Stomach (tissue), 9 donors: Measurements from ENCODE around the gene ARHGAP21. TPM values are rescaled to one million over a fixed set of nuclear protein-coding genes. Genes with fewer than 3 reads are reported as not detected.
A peak's percentile ranks its signal among the peaks of the same experiment; 100 is the strongest.

Source experiments
- DNase-seq, 2 donors: peaks; one replicate each; pipeline versions ENCODE4 v3.0.0 to v3.0.0-alpha.2; 2013 to 2019
- H3K27ac ChIP-seq, 5 donors: fragments of 200-600 bp in 4 of 5; sonication (generic) in 4 of 5; one replicate each; pipeline ENCODE4 v1.5.1; 2013 to 2019; ENCODE audit warnings: mild to moderate bottlenecking in 1 of 5, moderate library complexity in 1 of 5
- H3K27me3 ChIP-seq, 3 donors: fragments of 200-600 bp; sonication (generic); one replicate each; pipeline ENCODE4 v1.5.1; 2017 to 2019; ENCODE audit warnings: mixed run types in 1 of 3
- H3K36me3 ChIP-seq, 4 donors: fragments of 200-600 bp; sonication (generic); 1 replicate in 3 of 4; 2 replicates in 1 of 4; pipeline ENCODE4 v1.5.1; 2016 to 2019
- H3K4me1 ChIP-seq, 4 donors: fragments of 200-600 bp; sonication (generic); one replicate each; pipeline ENCODE4 v1.5.1; 2016 to 2019
- H3K4me3 ChIP-seq, 4 donors: fragments of 200-600 bp; sonication (generic) in 3 of 4; one replicate each; pipeline ENCODE4 v1.5.1; 2016 to 2019; ENCODE audit warnings: mild to moderate bottlenecking in 1 of 4
- H3K9me3 ChIP-seq, 4 donors: fragments of 200-600 bp; sonication (generic); one replicate each; pipeline ENCODE4 v1.5.1; 2016 to 2019
- CTCF ChIP-seq, 7 experiments: fragments of 450-650 bp in 4 of 7; fragments of 200-600 bp in 3 of 7; sonication (generic) in 3 of 7; IDR thresholded peaks; one replicate each; pipeline ENCODE4 v1.5.1; 2016 to 2019; ENCODE audit warnings: antibody characterized with exemption in 7 of 7, control low read depth in 2 of 7, mild to moderate bottlenecking in 1 of 7
- EP300 ChIP-seq: sonication (generic); formaldehyde crosslinking; IDR thresholded peaks from one replicate; pipeline ENCODE4 v1.6.1; 2017; ENCODE audit warnings: antibody characterized with exemption
- POLR2A ChIP-seq, 4 donors: fragments of 450-650 bp; IDR thresholded peaks; one replicate each; pipeline ENCODE4 v1.6.1; 2016; ENCODE audit warnings: antibody characterized with exemption in 4 of 4, control low read depth in 2 of 4, mild to moderate bottlenecking in 1 of 4, moderate library complexity in 1 of 4
- POLR2AphosphoS5 ChIP-seq, 3 donors: sonication (generic); formaldehyde crosslinking; IDR thresholded peaks; one replicate each; pipeline ENCODE4 v1.6.1; 2016; ENCODE audit warnings: antibody characterized with exemption in 3 of 3
- WGBS, 5 donors: extraction: QIAGEN DNeasy Blood & Tissue Kit in 3 of 5; methylation state at CpG; one replicate each; pipeline versions ENCODE4 v1.1.5 to v1.1.7; 2013 to 2018; 5-methylcytosine and 5-hydroxymethylcytosine counted together
- intact Hi-C: fragments of 100-400 bp; cut with DNase I; formaldehyde crosslinking; loops from one replicate; pipeline ENCODE4 v1.15.1; 2023; ENCODE audit warnings: low total_unique reads
- polyA plus RNA-seq, 3 donors: library from polyadenylated mRNA; stranded (reverse); fragments of 200-250 nt; gene quantifications; one replicate each; pipeline ENCODE4 v1.2.3, GENCODE V29; 2013
- total RNA-seq, 5 donors: library from RNA; depleted of rRNA; stranded (reverse); fragments of >200 nt; gene quantifications; one replicate each; pipeline versions ENCODE4 v1.1.0 to v1.2.3, GENCODE V29; 2014 to 2016
- donor health status: healthy with polysubstance abuse.
- donor health status: Bipolar disorder and iron deficiency.
- donor health status: healthy.

Gene ARHGAP21
- total and polyA plus RNA-seq, 8 donors = 12.7 to 166 (median 52.8) TPM

GRCh38 chr10:24618401-24618800 is 105.3 kb downstream of the ARHGAP21 start:
- Histone ChIP-seq H3K4me1 (peaks cover 0 to 9% (median 4%) of the 10 kb centered on the region in 4 donors), H3K36me3 (peaks cover 7 to 65% (median 36%) of the 10 kb centered on the region in 4 donors), H3K27me3 (no peaks in the 10 kb centered on the region), H3K9me3 (no peaks in the 10 kb centered on the region), H3K4me3 (no peak overlapping the region), H3K27ac (no peak overlapping the region)
- DNase-seq = no peak
- WGBS, 5 donors = 80 to 90% (median 84%) methylated on average over 5 of the region's 5 CpGs
- intact Hi-C loops = no loop called here
- no peak for TF ChIP-seq EP300
- TF ChIP-seq CTCF (IDR thresholded peaks at IDR 0.05) = no peak
- no peak for TF ChIP-seq POLR2A (IDR thresholded peaks at IDR 0.05)

- 46 to 57% (median 53%) methylated on average over 7 of the region's 7 CpGs for WGBS, 5 donors
- Histone ChIP-seq H3K27ac (no peak overlapping the region), H3K9me3 (no peaks in the 10 kb centered on the region), H3K4me3 (no peak overlapping the region), H3K36me3 (peaks cover 7 to 67% (median 36%) of the 10 kb centered on the region in 4 donors), H3K4me1 (peaks cover 0 to 5% (median 1%) of the 10 kb centered on the region in 4 donors), H3K27me3 (no peaks in the 10 kb centered on the region)
- TF ChIP-seq EP300 (no peak), CTCF (IDR thresholded peaks at IDR 0.05) (peak in 5 of 7 experiments; percentile 31 to 86 (median 74)), POLR2AphosphoS5 (IDR thresholded peaks at IDR 0.05) (no peak)
- intact Hi-C loops = no loop called here
- DNase-seq = peak; percentile 68 to 70
Observed at GRCh38 chr10:24617771-24618396, 105.8 kb downstream of the ARHGAP21 start.

GRCh38 chr10:24616536-24616935 is 107.2 kb downstream of the ARHGAP21 start:
- Histone ChIP-seq H3K4me3 (no peak overlapping the region), H3K9me3 (no peaks in the 10 kb centered on the region), H3K36me3 (peaks cover 7 to 69% (median 40%) of the 10 kb centered on the region in 4 donors), H3K4me1 (no peaks in the 10 kb centered on the region), H3K27me3 (no peaks in the 10 kb centered on the region), H3K27ac (no peak overlapping the region)
- WGBS, 5 donors = 86 to 95% (median 89%) methylated on average over 3 of the region's 3 CpGs
- TF ChIP-seq EP300 (no peak), POLR2AphosphoS5 (IDR thresholded peaks at IDR 0.05) (no peak), CTCF (IDR thresholded peaks at IDR 0.05) (no peak), POLR2A (IDR thresholded peaks at IDR 0.05) (no peak)
- intact Hi-C loops = no loop called here
- no peak for DNase-seq

GRCh38 chr10:24606021-24606420 is 117.7 kb downstream of the ARHGAP21 start:
- no peak overlapping the region for H3K27ac ChIP-seq

More at GRCh38 chr10:24606021-24606420, 117.7 kb downstream of the ARHGAP21 start:
- peaks cover 0 to 4% (median 0%) of the 10 kb centered on the region in 4 donors for H3K4me1 ChIP-seq
- intact Hi-C loops = no loop called here
- peaks cover 9 to 58% (median 54%) of the 10 kb centered on the region in 4 donors for H3K36me3 ChIP-seq
- H3K9me3 ChIP-seq = no peaks in the 10 kb centered on the region
- H3K27me3 ChIP-seq = no peaks in the 10 kb centered on the region
- TF ChIP-seq EP300 = no peak
- no peak for TF ChIP-seq POLR2A (IDR thresholded peaks at IDR 0.05)
- TF ChIP-seq CTCF (IDR thresholded peaks at IDR 0.05) = no peak
- TF ChIP-seq POLR2AphosphoS5 (IDR thresholded peaks at IDR 0.05) = no peak
- H3K4me3 ChIP-seq = no peak overlapping the region
- 93 to 100% (median 94%) methylated on average over 1 of the region's 1 CpG for WGBS, 5 donors
- DNase-seq = no peak
